Tibial nerve (tissue), 4 donors: ENCODE results near the gene VSTM2B.

Experiments
- CTCF ChIP-seq, 5 experiments: fragments of 200-600 bp in 3 of 5; fragments of 450-650 bp in 2 of 5; sonication (generic) in 3 of 5; IDR thresholded peaks; one replicate each; pipeline ENCODE4 v1.5.1; 2016 to 2019; ENCODE audit warnings: antibody characterized with exemption in 5 of 5, mild to moderate bottlenecking in 3 of 5, moderate library complexity in 2 of 5
- EP300 ChIP-seq, 2 donors: sonication (generic); formaldehyde crosslinking; IDR thresholded peaks; one replicate each; pipeline ENCODE4 v1.6.1; 2017; ENCODE audit warnings: antibody characterized with exemption in 2 of 2, mild to moderate bottlenecking in 1 of 2

GRCh38 chr19:29606420-29606747 is 80.6 kb downstream of the VSTM2B start:
- TF ChIP-seq CTCF (IDR thresholded peaks at IDR 0.05): no peak
- TF ChIP-seq EP300 (IDR thresholded peaks at IDR 0.05): no peak
